IPS DF 19.7 (cell line): ENCODE results near the gene MRFAP1.
"Not testable (repeated sequence)": the region's sequence is repeated elsewhere in the genome, so short reads cannot be mapped to it uniquely, and the experiment has no call there.

Source experiments
- DNase-seq: peaks from one replicate; pipeline ENCODE4 v3.0.0-alpha.2; 2013; ENCODE audit warnings: low read depth, low spot score

The MRFAP1 gene

DNA sequence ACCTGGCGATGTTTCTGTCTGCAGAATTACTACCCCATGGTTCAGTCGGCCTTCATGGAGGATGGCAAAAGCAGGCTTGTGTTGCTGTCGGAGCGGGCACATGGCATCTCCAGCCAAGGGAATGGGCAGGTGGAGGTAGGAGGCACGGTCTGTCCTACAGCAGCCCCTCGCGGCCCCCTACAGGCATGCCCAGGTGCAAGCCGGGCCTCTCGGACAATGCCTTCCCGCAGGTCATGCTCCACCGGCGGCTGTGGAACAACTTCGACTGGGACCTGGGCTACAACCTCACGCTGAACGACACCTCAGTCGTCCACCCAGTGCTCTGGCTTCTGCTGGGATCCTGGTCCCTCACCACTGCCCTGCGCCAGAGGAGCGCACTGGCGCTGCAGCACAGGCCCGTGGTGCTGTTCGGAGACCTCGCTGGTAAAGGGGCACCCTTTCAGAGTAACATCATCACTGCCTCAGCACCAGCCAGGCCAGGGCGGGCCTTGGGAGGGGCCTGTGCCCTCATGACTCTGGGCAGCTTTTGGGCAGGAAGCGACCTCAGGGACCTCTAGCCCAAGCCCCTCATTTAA, 29.5 kb upstream of the MRFAP1 start:
- no peak for DNase-seq

DNA sequence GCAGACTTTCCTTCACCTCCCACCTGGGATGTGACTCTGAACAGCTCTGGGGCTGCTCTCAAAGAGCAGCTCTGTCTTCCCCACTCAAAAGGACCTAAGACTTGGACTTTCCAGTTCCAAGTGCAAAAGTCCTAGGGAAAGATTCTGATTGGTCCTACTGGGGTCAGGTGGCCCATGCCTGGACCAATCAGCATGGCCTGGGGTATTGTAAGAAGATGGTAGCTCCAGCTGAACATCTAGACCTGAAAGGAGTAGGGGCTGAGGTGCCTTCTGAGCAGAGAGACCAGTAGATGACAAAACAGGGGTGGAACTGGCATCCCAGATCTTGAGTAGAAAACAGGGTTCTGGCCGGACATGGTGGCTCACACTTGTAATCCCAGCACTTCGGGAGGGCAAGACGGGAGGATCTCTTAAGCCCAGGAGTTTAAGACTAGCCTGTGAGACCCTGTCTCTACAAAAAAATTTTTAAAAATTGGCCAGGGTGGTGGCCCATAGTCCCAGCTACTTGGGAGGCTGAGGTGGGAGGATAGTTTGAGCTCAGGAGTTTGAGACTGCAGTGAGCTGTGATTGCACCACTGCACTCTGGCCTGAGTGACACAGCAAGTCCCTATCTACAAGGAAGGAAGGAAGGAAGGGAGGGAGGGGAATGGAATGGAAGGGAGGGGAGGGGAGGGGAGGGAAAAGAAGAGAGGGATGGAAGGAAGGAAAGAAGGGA, 27.4 kb upstream of the MRFAP1 start:
- no peak for DNase-seq

DNA sequence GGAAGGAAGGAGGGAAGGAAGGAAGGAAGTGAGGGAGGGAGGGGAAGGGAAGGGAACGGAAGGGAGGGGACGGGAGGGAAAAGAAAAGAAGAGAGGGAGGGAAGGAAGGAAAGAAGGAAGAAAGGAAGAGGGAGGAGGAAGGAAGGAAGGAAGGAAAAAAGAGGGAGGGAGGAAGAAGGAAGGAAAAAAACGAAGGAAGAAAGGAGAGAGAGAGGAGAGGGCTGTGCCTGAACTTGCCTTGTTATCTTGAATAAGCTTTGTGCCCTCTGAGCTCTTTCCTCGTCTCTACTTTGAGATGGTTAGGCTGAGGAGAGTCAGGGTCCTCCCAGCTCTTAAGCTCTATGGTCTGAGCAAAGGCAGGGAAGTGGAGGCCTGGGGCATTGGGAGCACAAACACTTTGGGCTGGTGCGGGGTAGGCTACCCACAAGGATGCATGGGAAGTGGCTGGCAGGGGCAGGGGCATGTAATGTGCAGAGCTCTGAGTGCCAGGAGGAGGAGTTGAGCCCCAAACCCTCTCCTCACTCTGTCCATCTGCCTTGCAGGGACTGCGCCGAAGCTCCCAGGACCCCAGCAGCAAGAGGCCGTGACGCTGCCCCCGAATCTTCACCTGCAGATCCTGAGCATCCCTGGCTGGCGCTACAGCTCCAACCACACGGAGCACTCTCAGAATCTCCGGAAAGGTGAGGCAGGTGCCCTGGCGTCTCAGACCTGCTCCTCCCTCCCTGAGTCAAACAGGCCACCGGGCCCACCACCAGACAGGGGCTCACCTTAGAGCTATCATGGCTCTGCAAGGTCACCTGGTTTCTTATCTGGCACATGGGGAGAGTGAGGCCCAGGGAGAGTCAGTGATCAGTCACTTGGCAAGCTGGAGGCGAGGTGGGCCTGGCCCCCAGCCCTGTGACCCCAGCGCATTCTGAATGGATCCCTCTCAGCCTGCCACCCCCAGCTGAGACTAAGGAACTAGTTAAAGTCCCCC, 26.5 kb upstream of the MRFAP1 start:
- DNase-seq = no peak

DNA sequence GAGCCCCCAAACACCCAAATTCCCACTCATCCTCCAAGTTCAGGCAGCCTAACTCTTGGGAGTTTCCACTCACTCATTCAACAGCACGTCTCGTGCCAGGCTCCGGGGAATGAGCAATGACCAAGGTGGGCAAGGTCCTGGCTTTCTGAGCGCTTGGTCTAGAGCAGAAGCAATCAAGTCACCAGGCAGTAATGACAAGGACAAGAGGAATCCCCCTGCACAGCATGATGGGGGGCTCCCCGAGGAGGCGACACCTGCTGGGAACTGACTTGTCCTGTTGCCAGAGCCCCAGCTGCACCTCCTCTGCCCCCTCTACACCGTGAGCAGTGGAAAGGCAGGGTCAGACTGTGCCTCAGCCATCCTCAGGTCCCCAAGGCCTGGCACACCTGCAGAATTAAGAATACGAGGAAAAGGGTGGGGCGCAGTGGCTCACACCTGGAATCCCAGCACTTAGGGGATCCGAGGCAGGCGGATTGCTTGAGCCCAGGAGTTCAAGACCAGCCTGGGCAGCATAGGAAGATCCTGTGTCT, 25.7 kb upstream of the MRFAP1 start:
- DNase-seq = no peak

DNA sequence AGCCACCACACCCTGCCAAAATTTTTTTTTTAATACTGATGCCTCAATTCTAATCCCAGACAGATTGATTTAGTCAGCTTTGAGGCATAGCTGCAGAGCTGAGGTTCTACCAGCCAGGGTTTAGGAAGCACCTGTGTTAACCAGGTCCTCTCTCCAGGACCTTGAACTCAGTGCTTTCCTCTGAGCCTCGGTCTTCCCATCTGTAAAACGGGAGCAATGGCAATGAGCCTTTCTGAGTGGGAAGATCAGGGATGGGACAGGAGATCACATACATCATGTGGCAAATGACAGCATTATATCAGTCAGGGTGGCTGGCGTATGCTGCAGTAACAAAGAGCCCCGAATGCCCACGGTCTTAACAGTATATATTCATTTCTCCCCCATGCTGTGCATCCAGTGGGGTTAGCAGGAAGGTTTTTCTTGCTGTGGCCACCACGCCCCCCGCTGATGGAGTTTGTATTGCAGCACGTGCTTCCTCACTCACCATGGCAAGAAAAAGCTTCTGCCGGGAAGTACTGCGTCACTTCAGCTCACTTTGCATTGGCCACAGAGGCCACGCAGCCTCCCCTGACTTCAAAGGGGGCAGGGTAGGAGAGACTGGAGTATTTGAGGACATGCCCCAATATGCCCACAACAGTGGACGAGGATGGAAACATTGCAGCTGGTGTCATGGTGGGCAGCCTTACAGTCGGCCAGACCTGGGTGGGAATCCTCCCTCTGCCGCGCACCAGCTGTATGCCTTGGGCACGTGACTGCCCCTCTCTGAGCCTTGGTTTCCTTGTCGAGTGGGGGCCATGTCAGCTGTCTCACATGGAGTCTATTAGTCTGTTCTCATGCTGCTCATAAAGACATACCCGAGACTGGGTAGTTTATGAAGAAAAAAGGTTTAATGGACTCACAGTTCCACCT, 24.1 kb upstream of the MRFAP1 start:
- DNase-seq = no peak

DNA sequence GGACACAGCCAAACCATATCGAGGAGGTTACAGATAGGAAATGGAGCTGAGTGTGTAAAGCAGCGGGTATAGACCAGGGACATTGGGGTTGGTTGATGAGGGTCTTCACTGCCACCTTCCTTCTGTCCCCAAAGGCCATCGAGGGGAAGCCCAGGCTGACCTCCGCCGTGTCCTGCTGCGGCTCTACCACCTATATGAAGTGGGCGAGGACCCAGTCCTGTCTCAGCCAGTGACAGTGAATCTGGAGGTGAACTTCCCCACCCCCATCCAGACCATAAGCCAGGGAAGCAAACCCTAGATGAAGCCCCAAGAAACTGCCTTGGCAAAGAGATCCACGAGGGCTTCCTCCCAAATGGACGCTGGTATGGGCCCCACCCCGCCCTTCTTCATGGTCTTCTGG, 23.2 kb upstream of the MRFAP1 start:
- no peak for DNase-seq

DNA sequence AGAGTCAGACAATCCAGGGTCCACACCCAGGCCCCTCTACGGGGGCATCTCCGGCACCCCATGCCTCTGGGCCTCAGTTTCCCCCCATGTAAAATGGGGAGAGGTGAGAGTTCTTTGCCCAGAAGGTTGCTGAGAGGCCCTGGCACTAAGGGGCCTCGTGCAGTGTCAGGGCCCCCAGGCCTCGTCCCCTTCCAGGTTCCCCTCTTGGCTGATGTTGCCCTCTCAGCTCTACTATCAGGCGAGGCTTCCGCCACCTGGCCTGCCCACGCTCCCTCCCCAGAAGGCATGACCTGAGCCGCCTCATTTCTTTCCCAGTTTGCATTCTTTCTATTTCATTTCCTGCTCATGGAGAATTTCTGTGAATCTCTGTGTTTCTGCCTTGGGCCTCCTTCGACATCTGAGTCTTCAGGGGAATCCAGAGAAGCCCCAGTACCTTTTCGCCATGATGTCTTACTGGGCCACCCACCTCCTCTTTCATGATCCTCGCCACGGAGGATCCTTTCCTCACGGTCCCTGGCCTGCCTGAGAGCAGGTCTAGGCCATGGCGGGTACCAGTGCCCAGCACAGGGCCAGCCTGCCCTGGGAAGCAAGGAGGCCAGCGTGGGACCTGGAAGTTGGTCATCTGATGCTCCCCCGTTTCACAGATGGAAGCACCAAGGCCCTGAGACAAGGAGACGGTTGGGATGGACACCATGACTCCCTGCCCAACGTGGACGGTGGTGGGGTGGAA, 21.9 kb upstream of the MRFAP1 start:
- no peak for DNase-seq

DNA sequence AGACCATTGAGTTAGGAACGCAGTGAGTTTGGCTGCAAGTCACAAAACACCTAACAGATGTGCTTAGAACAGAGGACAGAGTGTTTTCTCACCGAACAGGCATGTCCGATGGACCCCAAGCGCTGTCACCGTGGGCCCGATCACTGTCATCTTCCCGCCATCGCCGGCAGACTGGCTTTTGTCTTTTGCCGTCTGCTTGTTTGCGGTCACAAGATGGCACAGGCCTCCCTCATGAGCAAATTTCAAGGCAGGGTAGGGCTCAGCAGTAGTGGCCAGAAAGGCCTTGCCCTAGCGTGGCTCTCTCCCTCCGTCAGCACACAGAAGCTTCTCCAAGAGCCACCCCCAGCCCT, 21.4 kb upstream of the MRFAP1 start:
- DNase-seq = no peak

DNA sequence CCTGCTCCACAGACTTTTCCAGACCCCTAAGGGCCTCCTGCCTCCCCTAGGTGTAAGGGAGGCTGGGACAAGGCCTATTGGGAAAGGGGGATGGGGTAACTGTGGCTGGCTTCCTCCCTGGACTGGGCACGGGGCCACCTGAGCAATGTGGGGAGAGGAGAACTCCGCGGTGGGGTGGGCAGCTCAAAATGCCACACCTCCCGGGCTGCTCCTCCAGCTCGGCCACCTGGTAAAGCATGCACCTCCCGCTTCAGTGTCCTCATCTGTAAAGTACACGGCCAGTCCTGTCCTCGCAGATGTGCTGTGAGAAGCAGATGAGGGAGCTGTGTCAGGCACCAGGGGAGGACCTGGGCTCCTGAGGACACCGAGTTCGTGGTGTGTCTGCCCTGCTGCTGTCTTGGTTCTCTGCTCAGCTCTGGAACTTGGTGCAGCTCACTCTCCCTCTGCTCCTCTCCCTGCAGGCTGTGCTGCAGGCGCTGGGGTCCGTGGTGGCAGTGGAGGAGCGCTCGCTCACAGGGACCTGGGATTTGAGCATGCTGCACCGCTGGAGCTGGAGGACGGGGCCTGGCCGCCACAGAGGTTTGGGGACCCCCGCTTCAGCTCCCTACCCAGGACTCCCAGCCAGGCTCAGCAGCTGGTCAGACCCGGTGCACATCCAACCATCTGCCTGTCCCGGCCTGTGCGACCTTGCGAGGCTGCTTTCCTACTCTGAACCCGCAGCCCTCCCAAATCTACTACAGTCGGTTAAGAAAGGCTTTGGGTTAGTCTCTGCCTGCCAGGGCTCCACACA, 20.8 kb upstream of the MRFAP1 start:
- no peak for DNase-seq

DNA sequence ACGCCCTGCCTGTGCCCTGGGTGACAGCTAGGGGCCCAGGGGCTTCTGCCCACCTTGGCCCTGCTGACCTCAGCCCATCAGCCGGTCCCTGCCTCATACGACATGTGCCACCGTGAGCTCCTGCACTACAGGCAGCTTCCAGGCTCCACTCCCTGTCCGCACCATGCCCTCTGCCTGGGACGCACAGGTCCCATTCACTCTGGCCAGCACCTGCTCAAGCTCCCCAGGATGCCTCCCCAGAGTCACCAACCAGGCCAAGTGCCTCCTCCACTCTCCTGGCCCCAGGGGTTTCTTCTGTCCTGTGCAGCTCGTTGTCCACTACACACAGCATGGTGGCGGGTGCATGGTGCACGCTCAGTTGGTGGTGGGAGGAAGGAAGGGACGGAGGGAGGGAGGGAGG, 20.2 kb upstream of the MRFAP1 start:
- no peak for DNase-seq

DNA sequence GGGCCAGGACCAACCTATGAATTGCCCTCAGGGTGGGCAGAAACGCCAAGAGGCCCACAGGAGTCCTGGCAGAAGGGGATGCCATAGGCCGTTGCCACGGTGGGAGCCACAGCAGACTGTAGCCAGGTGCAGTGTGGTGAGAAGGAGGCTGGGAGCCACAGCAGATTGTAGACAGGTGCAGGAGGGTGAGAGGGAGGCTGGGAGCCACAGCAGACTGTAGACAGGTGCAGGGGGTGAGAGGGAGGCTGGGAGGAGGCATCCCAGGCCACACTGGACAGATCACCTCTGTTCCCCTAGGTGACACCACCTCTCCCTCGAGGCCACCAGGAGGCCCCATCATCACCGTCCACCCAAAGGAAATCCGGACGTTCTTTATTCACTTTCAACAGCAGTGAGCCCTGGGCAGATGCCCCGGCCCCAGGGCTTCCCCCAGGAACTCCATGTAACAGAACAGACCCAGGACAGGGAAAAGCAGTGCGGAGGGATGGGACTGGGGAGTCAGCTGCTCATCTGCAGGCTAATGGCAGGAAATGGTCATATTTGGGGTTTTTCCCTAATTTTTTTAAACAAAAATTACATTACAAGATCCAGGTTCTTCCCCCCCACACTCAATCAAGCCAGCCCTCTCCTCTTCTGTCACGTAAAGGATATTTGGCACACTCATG, 19.5 kb upstream of the MRFAP1 start:
- DNase-seq = no peak

DNA sequence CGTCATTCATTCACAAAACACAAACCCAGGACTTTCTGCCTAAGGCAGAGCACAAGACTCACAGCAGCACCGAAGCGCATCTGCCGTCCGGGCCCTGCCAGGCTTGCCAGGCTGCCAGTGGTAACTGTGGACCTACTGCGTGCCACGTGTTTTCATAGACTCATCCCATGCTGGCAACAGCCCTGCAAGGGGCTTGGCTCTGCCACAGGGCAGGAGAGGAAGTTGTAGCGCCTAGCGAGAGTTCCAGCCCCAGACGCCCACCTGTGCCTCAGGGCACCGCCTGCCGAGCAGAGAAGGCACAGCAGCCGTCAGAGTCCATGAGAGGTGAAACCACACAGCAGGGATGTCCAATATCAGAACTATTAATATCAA, 18.9 kb upstream of the MRFAP1 start:
- no peak for DNase-seq

DNA sequence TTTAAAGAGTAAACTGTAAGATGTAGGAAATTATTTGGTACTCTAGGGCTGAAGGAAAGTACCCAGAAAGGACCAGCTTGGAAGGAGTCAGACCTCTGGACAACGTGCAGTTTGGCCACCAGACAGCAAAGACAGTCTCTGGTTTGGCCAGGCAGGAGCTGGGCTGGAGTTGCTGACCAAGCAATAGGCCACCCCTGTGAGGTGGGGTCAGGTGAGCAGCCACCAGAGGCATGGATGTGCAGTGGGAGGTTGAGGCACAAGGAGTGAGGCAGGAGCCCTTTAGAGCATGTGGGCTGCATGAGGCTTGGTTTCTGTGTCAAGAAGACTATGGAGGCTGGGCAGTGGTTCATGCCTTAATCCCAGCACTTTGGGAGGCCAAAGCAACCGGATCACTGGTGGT, 17.7 kb upstream of the MRFAP1 start:
- DNase-seq = no peak

DNA sequence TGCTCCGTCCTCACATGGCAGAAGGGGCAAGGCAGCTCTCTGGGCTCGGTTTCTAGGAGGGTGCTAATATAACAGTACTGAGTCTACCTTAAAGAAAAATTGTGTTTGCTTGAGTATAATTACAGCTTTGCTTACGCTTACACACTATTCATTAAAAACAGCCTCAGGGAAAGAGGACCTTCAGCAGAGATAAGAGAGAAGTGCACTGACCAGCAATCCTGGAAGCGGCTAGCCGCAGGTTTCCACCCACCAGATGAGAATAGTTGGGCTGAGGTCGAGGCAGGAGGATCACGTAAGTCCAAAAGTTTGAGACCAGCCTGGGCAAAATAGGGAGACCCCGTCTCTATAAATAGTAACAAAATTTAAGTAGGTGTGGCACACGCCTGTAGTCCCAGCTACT, 15.2 kb upstream of the MRFAP1 start:
- DNase-seq = no peak

DNA sequence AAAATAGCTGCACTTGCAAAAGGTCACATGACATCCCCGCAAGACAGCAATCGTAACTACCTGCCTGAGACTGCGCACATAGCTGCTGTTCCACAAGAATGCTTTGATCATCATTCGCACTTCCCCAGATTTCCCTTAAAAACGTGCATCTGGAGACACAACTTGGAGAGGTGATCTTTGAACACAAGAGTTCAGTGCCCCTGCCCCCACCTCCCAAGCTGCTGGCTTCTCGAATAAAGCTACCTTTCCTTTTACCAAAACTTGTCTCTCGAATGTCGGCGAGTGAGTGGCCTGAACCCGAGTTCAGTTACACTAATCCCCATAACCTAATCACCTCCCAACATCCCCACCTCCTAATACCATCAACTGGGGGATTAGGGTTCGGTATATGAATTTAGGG, 14.4 kb upstream of the MRFAP1 start:
- DNase-seq = no peak

DNA sequence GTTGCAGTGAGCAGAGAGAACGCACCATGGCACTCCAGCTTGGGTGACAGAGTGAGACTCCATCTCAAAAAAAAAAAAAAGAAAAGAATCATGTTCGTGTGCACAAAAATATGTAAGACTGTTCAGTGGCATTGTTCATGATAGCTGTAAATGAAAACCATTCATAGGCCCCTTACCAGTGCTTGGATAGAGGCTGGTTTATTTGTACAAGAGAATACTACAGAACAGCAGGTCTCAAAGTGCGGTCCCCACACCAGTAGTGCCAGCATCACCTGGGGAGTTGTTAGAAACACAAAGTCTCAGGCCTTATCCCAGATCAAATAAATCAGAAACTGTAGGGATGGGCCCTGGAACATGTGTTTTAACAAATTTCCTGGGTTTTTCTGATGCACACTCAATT, 12.7 kb upstream of the MRFAP1 start:
- DNase-seq = no peak

DNA sequence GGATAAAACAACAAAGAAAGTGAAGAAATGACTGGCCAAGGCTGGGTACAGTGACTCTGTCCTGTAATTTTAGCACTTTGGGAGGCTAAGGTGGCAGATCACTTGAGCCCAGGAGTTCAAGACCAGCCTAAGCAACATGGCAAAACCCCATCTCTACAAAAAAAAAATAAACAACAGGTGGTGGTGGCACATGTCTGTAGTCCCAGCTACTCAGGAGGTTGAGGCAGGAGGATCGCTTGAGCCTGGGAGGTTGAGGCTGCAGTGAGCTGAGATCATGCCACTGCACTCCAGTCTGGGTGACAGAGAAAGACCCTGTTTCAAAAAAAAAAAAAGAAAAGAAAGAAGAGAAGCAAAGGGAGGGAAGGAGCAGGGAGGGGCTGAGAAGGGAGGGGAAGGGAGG, 12.0 kb upstream of the MRFAP1 start:
- not testable (repeated sequence) for DNase-seq

DNA sequence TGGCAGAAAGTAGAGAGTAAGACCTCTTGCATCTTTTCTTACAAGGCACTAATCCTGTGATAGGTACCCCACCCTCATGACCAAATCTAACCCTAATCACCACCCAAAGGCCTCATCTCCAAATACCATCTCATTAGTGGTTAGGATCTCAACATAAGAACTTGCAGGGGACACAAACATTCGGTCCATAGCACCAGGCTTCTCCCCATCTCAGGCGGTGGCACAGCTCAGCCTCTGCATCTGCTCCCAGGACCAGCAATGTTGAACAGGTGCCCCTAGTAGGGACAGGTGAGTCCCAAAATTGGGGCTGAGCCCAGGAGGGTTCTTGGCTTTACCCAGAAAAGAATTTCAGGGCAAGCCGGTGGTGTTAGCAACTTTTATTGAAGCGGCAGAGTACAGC, 8.4 kb upstream of the MRFAP1 start:
- DNase-seq = no peak

DNA sequence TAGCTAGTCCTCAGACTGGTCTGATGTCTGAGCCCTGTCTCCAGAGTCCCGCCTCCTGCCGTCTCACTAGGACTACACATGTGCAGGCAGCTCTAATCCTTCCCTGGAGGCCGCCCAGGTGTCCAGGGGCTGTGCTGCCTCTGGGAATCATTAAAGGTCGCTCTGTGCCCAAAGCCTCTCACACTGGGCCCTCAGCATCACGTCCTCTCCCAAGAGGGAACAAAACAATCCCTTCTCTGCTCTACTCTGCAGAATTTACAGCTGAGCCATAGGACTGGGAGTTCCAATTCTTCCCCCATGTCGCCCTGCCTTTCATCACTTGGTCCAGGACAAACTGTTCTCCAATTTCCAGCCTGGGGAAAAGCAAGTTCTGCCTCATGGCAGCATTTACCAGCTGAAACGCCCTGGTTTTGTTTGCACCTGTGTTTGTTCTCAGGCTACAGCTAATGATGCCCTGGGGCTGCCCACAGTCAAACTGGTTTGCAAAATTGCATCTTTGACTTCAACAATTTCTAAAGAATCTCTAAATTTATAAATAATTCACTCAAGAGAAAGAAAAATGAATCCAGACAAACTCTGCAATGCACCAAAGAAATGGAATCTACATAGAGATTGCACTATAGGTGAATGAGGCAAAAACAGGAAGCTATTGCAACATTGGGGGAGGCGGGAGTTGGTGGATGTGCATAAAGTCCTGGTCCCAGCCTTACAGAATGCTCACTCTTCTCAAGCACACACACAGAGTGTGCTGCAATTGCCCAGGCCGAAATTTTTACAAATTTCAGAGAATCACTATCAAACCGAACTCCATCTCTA, 7.2 kb upstream of the MRFAP1 start:
- no peak for DNase-seq
